ENCODE results near the gene ALG1. TPM values are rescaled to one million over a fixed set of nuclear protein-coding genes. Genes with fewer than 3 reads are reported as not detected.
A peak's percentile ranks its signal among the peaks of the same experiment; 100 is the strongest.
"Not testable (repeated sequence)": the region's sequence is repeated elsewhere in the genome, so short reads cannot be mapped to it uniquely, and the experiment has no call there.

ALG1 gene
- total and polyA plus RNA-seq, 7 donors = 2.4 to 35.0 (median 13.2) TPM

DNA sequence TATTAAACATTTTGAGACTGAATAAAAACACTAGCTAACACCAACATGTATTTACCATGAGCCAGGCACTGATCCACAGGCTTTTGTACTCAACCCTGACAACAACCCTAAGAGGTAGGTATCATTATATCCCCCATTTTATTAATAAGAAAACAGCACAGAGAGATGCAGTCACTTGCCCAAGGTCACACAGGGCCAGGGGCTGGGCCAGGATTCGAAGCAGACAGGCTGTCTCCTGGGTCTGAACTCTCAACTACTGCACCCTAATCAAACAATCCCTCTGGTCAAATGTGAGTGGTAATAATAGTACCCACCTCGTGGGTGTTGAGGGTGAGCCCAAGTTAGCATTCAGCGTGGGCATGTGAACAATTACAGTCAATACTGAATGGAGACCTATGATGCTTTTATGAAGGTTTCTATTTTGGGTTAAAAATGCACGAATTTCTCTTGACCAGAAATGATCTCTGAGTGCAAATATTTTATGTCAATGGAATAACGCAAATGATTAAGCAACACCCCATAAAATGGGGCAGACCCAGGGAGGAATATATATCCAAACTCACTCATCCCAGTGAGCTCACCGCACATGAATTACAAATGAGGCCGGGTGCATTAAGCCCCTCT is 24.9 kb downstream of the ALG1 start:
- intact Hi-C loops (cut with DNase I) = loop anchor here (10.0 kb wide), 1 partner anchor 142 kb away; the partner anchor contains the start of gene SEC14L5
- Histone ChIP-seq H3K27ac (peak overlapping the region; percentile 80 to 91 (median 83)), H3K4me3 (peak overlapping the region in 3 of 4 donors; percentile 83 to 90 (median 86)), H3K4me1 (peaks cover 0 to 15% (median 5%) of the 10 kb centered on the region in 4 donors)
- not testable (repeated sequence) for H3K27me3 ChIP-seq, DNase-seq, H3K36me3 ChIP-seq, H3K9me3 ChIP-seq
- 10 to 33% methylated on average over 7 of the region's 7 CpGs for WGBS, 2 donors

DNA sequence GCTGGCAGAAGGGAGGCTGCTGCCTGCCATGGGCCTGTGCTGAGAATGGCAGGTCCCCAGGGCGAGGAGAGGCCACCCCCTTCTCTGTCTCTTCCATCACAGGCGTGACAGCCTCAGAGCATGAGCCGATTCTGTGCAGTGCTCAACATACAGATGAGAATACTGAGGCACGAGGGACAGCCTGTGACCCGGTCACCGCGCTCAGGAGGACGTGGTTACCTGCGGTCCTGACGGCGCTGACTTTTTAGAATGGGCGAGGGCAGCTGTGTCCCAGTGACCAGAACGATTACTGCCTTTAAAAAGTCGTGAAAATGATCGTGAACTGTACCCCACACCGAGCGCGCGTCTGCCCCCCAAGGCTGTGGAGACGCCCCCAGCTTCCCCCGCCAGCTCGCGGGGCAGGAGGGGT is 25.4 kb downstream of the ALG1 start:
- H3K4me3 ChIP-seq = peak overlapping the region; percentile 56 to 90 (median 84)
- intact Hi-C loops (cut with DNase I) = loop anchor here (10.0 kb wide), 1 partner anchor 142 kb away; the partner anchor contains the start of gene SEC14L5
- WGBS, 2 donors = 0 to 1% methylated on average over 23 of the region's 23 CpGs

DNA sequence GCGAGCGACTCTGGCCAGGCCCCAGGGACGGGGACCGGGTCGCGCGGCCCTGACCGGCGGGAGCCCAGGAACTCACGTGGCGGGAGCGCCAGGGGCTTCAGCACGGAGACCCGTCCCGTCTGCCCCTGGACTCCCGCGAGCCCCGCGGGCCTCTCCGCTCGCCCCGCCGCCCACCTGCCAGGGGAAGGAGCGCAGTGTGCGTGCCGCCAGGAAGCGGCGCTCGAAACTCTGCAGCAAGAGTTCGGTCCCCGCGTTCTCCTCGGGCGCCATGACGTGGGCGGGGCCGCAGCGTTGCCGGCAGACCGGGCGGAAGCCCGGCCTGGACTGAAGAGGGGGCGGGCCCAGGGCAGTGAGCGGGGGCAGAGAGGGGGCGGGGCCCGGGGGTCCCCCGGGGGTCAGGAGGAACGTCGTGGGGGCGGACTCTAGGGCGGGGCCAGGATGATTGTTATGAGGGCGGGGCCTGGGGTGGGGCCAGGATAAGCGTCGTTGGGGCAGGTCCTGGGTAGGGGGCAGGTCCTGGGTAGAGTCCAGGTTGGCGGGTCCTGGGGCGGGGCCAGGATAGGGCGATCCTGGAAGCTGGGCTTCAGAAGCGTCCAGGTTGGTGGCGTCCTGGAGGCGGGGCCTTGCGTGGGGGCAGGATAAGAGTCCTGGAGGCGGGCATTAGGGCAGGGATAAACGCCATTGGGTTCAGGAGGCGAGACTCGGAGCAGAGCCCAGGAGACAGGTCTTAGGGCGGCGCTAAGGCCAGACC is 26.0 kb downstream of the ALG1 start, which contains the start of gene EEF2KMT:
EEF2KMT (minus strand) TSS at position 326 of the 751 bp plus-strand sequence; CDS start at position 270, 56 bp downstream.
- peaks cover 0 to 15% (median 5%) of the 10 kb centered on the region in 4 donors for H3K4me1 ChIP-seq
- intact Hi-C loops (cut with DNase I) = loop anchor here (10.0 kb wide), 1 partner anchor 143 kb away; the partner anchor contains the start of gene SEC14L5
- not testable (repeated sequence) for H3K36me3 ChIP-seq, H3K27me3 ChIP-seq, H3K9me3 ChIP-seq
- WGBS, 2 donors = 1% methylated on average over 67 of the region's 67 CpGs
- peak within 1 kb of the TSS; percentile 80 to 91 (median 84) for H3K27ac ChIP-seq
- DNase-seq = peak; percentile 100
- peak within 1 kb of the TSS; percentile 63 to 90 (median 84) for H3K4me3 ChIP-seq
- TF ChIP-seq POLR2AphosphoS5 (IDR thresholded peaks at IDR 0.05) = peak in 2 of 4 donors; percentile 8 to 26

More for the DNA sequence above, 25.4 kb downstream of the ALG1 start:
- Histone ChIP-seq H3K27ac (peak overlapping the region; percentile 80 to 91 (median 83)), H3K4me1 (peaks cover 0 to 15% (median 5%) of the 10 kb centered on the region in 4 donors)
- H3K27me3 ChIP-seq, H3K36me3 ChIP-seq, H3K9me3 ChIP-seq, DNase-seq: not testable (repeated sequence)

DNA sequence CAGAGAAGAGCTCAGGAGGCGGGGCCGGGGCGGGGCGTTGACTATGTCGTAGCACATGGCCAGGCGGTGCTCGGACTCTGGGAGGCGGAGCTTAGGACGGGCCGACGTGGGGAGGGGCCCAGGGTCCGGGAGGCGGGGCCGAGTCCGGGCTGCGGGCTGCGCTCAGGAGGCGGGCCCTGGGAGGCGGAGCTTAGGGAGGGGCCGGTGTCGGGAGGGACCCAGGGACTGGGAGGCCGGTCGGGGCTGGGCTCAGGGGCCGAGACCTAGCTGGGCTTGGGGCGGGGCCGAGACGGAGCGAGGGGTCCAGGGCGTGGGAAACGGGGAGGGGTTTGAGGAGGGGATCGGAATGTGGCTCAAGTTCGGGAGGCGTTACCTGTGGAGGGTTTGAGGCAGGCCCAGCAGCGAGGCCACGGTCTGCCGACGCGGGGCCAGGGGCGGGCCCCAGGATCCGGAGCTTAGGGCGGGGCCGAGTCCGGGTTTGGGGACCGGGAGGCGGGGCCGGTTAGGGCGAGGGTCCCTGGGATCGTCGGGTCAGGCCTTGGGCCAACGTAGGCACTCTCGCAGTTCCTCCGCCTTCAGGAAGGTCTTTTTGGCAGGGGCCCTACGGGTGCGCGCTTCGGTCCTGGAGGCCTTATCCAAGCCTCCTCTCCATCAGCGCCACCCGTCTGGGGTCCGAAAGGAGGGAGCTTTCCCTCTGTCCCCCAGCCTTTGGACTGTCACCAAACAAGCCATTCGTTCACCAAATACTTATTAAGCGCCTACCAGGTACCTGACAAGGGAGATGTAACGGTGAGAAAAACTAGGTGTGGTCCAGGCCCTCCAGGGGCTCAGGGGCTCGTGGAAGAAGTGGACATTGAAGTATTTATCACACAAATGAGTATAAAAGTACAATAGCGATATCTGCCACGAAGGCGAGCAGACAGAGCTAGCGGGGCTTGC is 26.8 kb downstream of the ALG1 start:
- TF ChIP-seq POLR2AphosphoS5 (IDR thresholded peaks at IDR 0.05) = peak in 2 of 4 donors; percentile 5 to 14
- TF ChIP-seq POLR2A (IDR thresholded peaks at IDR 0.05) = peak in 1 of 2 donors; percentile 9
- Histone ChIP-seq H3K4me1 (peaks cover 0 to 15% (median 5%) of the 10 kb centered on the region in 4 donors), H3K4me3 (peak overlapping the region; percentile 63 to 90 (median 84)), H3K27ac (peak overlapping the region; percentile 80 to 91 (median 84))
- peak; percentile 90 for DNase-seq
- not testable (repeated sequence) for H3K27me3 ChIP-seq, H3K36me3 ChIP-seq, H3K9me3 ChIP-seq
- intact Hi-C loops (cut with DNase I) = loop anchor here (10.0 kb wide), 1 partner anchor 144 kb away; the partner anchor contains the start of gene SEC14L5
- WGBS, 2 donors = 1 to 2% methylated on average over 58 to 62 of the region's 67 CpGs

DNA sequence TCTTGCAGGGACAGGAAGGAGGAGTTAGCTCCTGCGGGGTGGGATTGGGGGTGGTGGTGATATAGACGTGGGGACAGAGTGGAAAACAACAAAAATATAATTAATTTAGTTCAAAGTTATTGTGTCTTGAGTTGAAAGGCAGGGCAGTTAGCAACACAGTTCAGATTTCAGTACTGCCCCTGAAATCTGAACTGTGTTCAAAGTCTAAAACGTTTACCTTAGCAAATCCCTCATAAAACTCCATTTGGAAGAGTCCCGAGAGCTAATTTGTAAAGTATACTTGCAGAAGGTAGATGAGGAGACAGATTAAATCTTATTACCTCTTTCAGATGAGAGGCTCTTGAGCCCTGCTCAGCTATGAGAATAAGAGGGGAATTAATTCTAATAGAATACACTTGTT is 27.5 kb downstream of the ALG1 start:
- H3K4me3 ChIP-seq = peak overlapping the region in 3 of 4 donors; percentile 50 to 90 (median 86)
- not testable (repeated sequence) for H3K36me3 ChIP-seq, DNase-seq, H3K9me3 ChIP-seq, H3K27me3 ChIP-seq
- intact Hi-C loops (cut with DNase I) = loop anchor here (10.0 kb wide), 1 partner anchor 144 kb away; the partner anchor contains the start of gene SEC14L5
- H3K4me1 ChIP-seq = peaks cover 0 to 15% (median 5%) of the 10 kb centered on the region in 4 donors
- WGBS, 2 donors = 3 to 11% methylated on average over 4 of the region's 4 CpGs
- H3K27ac ChIP-seq = peak overlapping the region; percentile 80 to 88 (median 84)

DNA sequence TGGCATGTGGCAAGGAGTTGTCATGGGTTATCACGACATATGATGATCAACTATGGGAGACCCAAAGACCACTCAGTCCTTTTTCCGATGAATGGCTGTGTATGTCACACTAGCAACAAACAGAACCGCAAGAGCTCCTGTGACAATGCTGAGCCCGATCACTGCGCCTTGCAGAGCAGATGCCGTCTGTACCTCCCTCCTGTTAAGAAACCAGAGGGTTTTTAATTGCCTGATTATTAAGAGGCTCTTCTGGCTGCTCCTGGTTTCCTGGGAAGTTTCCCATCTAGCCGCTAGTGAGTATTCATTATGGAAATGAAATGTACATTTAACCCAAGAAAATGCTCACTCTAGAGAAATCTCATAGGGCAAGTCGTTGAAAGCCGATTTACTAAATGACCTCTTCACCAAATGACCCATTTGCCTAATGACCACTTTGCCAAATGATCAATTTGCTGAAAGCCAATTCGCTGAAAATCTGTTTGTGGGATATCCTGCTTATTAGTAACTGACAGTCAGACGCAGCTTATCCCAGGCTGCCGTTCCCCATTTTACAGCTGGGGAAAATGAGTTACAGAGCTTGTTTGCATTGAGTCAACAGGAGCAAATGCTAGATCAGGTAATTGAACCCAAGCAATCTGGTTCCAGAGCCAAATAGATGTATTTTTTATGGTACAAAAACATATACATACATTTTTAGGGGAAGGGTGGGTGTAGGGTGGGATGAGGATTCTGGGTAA is 31.8 kb downstream of the ALG1 start:
- H3K4me3 ChIP-seq; H3K9me3 ChIP-seq; H3K36me3 ChIP-seq; H3K27me3 ChIP-seq; intact Hi-C loops (cut with DNase I); H3K4me1 ChIP-seq; DNase-seq; H3K27ac ChIP-seq: not testable (repeated sequence)
- WGBS, 2 donors = 83 to 87% methylated on average over 12 of the region's 12 CpGs

DNA sequence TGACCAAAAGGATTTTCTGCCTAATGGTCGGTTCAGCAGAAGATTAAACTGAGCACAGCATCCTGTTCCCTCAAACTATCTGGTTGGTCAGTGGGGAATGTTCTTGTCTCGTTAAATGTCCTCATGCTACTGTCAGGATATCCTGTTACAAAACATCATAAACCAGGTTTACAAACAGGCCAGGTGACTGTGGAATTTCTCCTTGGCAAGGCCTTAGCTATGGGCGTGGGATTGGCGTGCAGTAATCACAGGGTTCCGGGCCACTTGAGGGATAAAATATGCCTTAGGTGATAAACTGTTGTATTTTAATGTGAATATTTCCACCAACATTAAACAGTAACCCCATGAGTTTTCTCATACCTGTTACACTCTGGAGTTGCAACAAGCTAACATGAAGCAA is 33.4 kb downstream of the ALG1 start:
- WGBS, 2 donors = 10 to 66% methylated on average over 4 to 5 of the region's 5 CpGs

More for the DNA sequence above, 33.4 kb downstream of the ALG1 start:
- H3K27ac ChIP-seq; DNase-seq; H3K9me3 ChIP-seq; H3K36me3 ChIP-seq; intact Hi-C loops (cut with DNase I); H3K4me1 ChIP-seq; H3K4me3 ChIP-seq; H3K27me3 ChIP-seq: not testable (repeated sequence)

Data from sigmoid colon (tissue), 7 donors.